Endometrial microvascular endothelial cells (primary cell): ENCODE results near the gene CARD9. TPM values are rescaled to one million over a fixed set of nuclear protein-coding genes. Genes with fewer than 3 reads are reported as not detected.

ENCODE experiments used
- in situ Hi-C: cut with HindIII; loops from 2 replicates; pipeline ENCODE4 v1.10.0; 2017; ENCODE audit warnings: low sequenced_read_pairs, low pct_unique_long_range_greater_than_20kb; ENCODE audit errors: inconsistent ontology term
- total RNA-seq: library from RNA; depleted of rRNA; stranded (reverse); fragments of >200 nt; gene quantifications from one replicate; pipeline ENCODE4 v1.2.3, GENCODE V29; 2015; ENCODE audit errors: inconsistent ontology term

Gene CARD9
- total RNA-seq, 1 donor from 2014 or later: 0.56 TPM

GRCh38 chr9:136317695-136318094 is 55.8 kb downstream of the CARD9 start:
- in situ Hi-C loops: no loop called here

GRCh38 chr9:136316896-136317676 is 56.4 kb downstream of the CARD9 start:
- in situ Hi-C loops: no loop called here

GRCh38 chr9:136316271-136316751 is 57.2 kb downstream of the CARD9 start:
- in situ Hi-C loops: no loop called here

- in situ Hi-C loops: no loop called here
These were observed 58.5 kb downstream of the CARD9 start for GRCh38 chr9:136314944-136315343.

- in situ Hi-C loops: no loop called here
These were observed 59.4 kb downstream of the CARD9 start for GRCh38 chr9:136314056-136314416.

Other genes with a start within 250 kb of the CARD9 start
- gene LHX3, start 168.5 kb downstream of the CARD9 start, total RNA-seq: not detected
- gene QSOX2, start 127.9 kb downstream of the CARD9 start, total RNA-seq: 21.7 TPM
- gene CCDC187, start 69.6 kb downstream of the CARD9 start, total RNA-seq: not detected
- gene GPSM1, start 46.1 kb downstream of the CARD9 start, total RNA-seq: 20.2 TPM
- gene DNLZ, start 9.9 kb downstream of the CARD9 start, total RNA-seq: 40.5 TPM
- 6.8 TPM for gene SNAPC4, start 26.5 kb upstream of the CARD9 start, total RNA-seq
- gene ENTR1, start 36.9 kb upstream of the CARD9 start, total RNA-seq: 55.2 TPM
- 57.7 TPM for gene PMPCA, start 37.0 kb upstream of the CARD9 start, total RNA-seq
- 12.0 TPM for gene INPP5E, start 66.2 kb upstream of the CARD9 start, total RNA-seq
- gene SEC16A, start 109.4 kb upstream of the CARD9 start, total RNA-seq: 43.3 TPM
- 63.9 TPM for gene NOTCH1, start 172.4 kb upstream of the CARD9 start, total RNA-seq